ENCODE measurements around the gene CD47. TPM values are rescaled to one million over a fixed set of nuclear protein-coding genes. Genes with fewer than 3 reads are reported as not detected.

Gene CD47
- total and polyA plus RNA-seq, 9 donors = 24.1 to 148 (median 55.8) TPM

GRCh38 chr3:108110934-108111333, 20.1 kb upstream of the CD47 start:
- no peak for TF ChIP-seq POLR2A (IDR thresholded peaks at IDR 0.05)
- TF ChIP-seq EP300 (IDR thresholded peaks at IDR 0.05) = no peak
- TF ChIP-seq CTCF (IDR thresholded peaks at IDR 0.05) = no peak
- no peaks in the 10 kb centered on the region for H3K36me3 ChIP-seq
- DNase-seq = no peak
- H3K9me3 ChIP-seq = no peaks in the 10 kb centered on the region
- intact Hi-C loops (cut with DNase I) = no loop called here
- WGBS, 3 donors = 76 to 98% (median 95%) methylated on average over 3 of the region's 3 CpGs
- no peaks in the 10 kb centered on the region for H3K27me3 ChIP-seq
- no peaks in the 10 kb centered on the region for H3K4me1 ChIP-seq (ENCODE audit: insufficient read depth)
- no peak overlapping the region for H3K4me3 ChIP-seq
- no peak overlapping the region for H3K27ac ChIP-seq

- WGBS, 3 donors = 90 to 96% (median 96%) methylated on average over 2 of the region's 2 CpGs
- DNase-seq = no peak
- no peaks in the 10 kb centered on the region for H3K9me3 ChIP-seq
- H3K36me3 ChIP-seq = no peaks in the 10 kb centered on the region
- H3K4me1 ChIP-seq (ENCODE audit: insufficient read depth) = no peaks in the 10 kb centered on the region
- H3K4me3 ChIP-seq = no peak overlapping the region
- H3K27ac ChIP-seq = no peak overlapping the region
- TF ChIP-seq POLR2A (IDR thresholded peaks at IDR 0.05) = no peak
- TF ChIP-seq CTCF (IDR thresholded peaks at IDR 0.05) = no peak
- TF ChIP-seq EP300 (IDR thresholded peaks at IDR 0.05) = no peak
- intact Hi-C loops (cut with DNase I) = no loop called here
- no peaks in the 10 kb centered on the region for H3K27me3 ChIP-seq
These were observed 17.6 kb upstream of the CD47 start for GRCh38 chr3:108108416-108108815.

GRCh38 chr3:108106449-108106848, 15.6 kb upstream of the CD47 start:
- DNase-seq = no peak
- no peaks in the 10 kb centered on the region for H3K4me1 ChIP-seq (ENCODE audit: insufficient read depth)
- no peaks in the 10 kb centered on the region for H3K9me3 ChIP-seq
- no peak overlapping the region for H3K27ac ChIP-seq
- H3K4me3 ChIP-seq = no peak overlapping the region
- no peaks in the 10 kb centered on the region for H3K36me3 ChIP-seq
- TF ChIP-seq EP300 (IDR thresholded peaks at IDR 0.05) (no peak), CTCF (IDR thresholded peaks at IDR 0.05) (no peak), POLR2A (IDR thresholded peaks at IDR 0.05) (no peak)
- intact Hi-C loops (cut with DNase I) = no loop called here
- no peaks in the 10 kb centered on the region for H3K27me3 ChIP-seq

GRCh38 chr3:108106031-108106430, 15.2 kb upstream of the CD47 start:
- intact Hi-C loops (cut with DNase I) = no loop called here
- TF ChIP-seq EP300 (IDR thresholded peaks at IDR 0.05) (no peak), CTCF (IDR thresholded peaks at IDR 0.05) (no peak)
- Histone ChIP-seq H3K4me1 (ENCODE audit: insufficient read depth) (no peaks in the 10 kb centered on the region), H3K36me3 (no peaks in the 10 kb centered on the region), H3K27me3 (no peaks in the 10 kb centered on the region), H3K27ac (no peak overlapping the region), H3K4me3 (no peak overlapping the region), H3K9me3 (no peaks in the 10 kb centered on the region)
- no peak for DNase-seq
- 97 to 99% (median 97%) methylated on average over 3 of the region's 3 CpGs for WGBS, 3 donors
